Measurements from ENCODE around the gene SLC9B2. TPM values are rescaled to one million over a fixed set of nuclear protein-coding genes. Genes with fewer than 3 reads are reported as not detected.

Gene SLC9B2
- total RNA-seq, 4 donors from 2014 or later: 0.96 to 20.6 (median 7.1) TPM

DNA sequence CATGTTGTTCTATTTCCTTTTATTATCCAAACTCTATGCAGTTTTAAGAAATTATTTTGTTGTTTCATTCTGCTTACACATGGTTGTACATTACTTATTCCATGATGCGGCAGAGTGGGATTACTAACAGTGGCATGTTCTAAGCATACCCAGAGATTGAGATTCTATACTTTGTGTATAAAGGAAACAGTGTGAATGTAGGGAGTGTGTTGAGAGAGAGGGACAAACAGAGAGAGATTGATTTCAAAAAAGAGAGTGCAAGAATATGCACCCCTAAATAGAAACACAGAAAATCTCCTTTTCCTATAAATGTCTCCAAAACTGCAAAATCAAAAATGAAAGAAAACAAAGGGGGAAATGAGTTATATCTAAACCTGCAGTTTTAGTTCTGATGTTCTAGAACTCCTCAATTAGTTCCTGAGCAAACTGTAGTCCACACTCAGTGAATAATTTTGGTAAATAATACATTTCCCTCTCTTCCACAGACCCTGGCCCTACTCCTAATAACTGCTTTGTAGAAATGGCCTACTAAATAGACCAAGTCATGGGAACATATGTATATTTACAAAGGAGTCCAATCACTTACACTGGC lies 88.0 kb downstream of the SLC9B2 start:
- no peak overlapping the region for H3K4me3 ChIP-seq
- in situ Hi-C loops (cut with MboI; ENCODE audit: low pct_ligation_motif_present in 1 of 4, low pct_unique_long_range_greater_than_20kb in 1 of 4, low sequenced_read_pairs in 3 of 4): no loop called here
- no peaks in the 10 kb centered on the region for H3K36me3 ChIP-seq
- no peak for DNase-seq
- H3K4me1 ChIP-seq: no peaks in the 10 kb centered on the region
- no peak for TF ChIP-seq EP300 (IDR thresholded peaks at IDR 0.05; ENCODE audit: low read depth)
- TF ChIP-seq, protein P1, sequence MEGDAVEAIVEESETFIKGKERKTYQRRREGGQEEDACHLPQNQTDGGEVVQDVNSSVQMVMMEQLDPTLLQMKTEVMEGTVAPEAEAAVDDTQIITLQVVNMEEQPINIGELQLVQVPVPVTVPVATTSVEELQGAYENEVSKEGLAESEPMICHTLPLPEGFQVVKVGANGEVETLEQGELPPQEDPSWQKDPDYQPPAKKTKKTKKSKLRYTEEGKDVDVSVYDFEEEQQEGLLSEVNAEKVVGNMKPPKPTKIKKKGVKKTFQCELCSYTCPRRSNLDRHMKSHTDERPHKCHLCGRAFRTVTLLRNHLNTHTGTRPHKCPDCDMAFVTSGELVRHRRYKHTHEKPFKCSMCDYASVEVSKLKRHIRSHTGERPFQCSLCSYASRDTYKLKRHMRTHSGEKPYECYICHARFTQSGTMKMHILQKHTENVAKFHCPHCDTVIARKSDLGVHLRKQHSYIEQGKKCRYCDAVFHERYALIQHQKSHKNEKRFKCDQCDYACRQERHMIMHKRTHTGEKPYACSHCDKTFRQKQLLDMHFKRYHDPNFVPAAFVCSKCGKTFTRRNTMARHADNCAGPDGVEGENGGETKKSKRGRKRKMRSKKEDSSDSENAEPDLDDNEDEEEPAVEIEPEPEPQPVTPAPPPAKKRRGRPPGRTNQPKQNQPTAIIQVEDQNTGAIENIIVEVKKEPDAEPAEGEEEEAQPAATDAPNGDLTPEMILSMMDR (IDR thresholded peaks at IDR 0.05): no peak
- no peak for TF ChIP-seq POLR2A (IDR thresholded peaks at IDR 0.05)
- no peak for TF ChIP-seq POLR2AphosphoS5 (IDR thresholded peaks at IDR 0.05)
- H3K27me3 ChIP-seq: no peaks in the 10 kb centered on the region
- no peaks in the 10 kb centered on the region for H3K9me3 ChIP-seq
- H3K27ac ChIP-seq: no peak overlapping the region
- intact Hi-C loops (cut with DNase I; ENCODE audit: low total_unique reads): no loop called here
- WGBS, 2 donors (ENCODE audit: low coverage in 1 of 2): 91 to 100% methylated on average over 1 of the region's 1 CpG

DNA sequence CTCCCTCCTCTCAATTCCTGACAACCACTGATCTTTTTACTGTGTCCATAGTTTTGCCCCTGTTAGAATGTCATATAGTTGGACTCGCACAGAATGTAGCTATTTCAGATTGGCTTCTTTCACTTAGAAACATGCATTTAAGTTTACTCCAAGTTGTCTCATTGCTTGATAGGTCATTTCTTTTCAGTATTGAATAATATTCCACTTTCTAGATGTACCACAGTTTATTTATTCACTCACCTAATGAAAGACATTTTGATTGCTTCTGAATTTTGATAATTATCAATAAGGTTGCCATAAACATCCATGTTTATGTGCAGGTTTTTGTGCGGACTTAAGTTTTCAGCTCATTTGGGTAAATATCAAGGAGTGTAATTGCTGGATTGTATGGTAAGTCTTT lies 95.6 kb downstream of the SLC9B2 start:
- Histone ChIP-seq H3K27me3 (no peaks in the 10 kb centered on the region), H3K4me3 (no peak overlapping the region), H3K27ac (no peak overlapping the region), H3K36me3 (no peaks in the 10 kb centered on the region), H3K9me3 (no peaks in the 10 kb centered on the region), H3K4me1 (no peaks in the 10 kb centered on the region)
- in situ Hi-C loops (cut with MboI; ENCODE audit: low pct_ligation_motif_present in 1 of 4, low pct_unique_long_range_greater_than_20kb in 1 of 4, low sequenced_read_pairs in 3 of 4) (no loop called here), intact Hi-C loops (cut with DNase I; ENCODE audit: low total_unique reads) (no loop called here)
- 94 to 100% methylated on average over 1 to 2 of the region's 2 CpGs for WGBS, 2 donors (ENCODE audit: low coverage in 1 of 2)
- no peak for DNase-seq
- no peak for TF ChIP-seq POLR2A (IDR thresholded peaks at IDR 0.05)
- no peak for TF ChIP-seq POLR2AphosphoS5 (IDR thresholded peaks at IDR 0.05)
- no peak for TF ChIP-seq EP300 (IDR thresholded peaks at IDR 0.05; ENCODE audit: low read depth)
- TF ChIP-seq, protein P1 (IDR thresholded peaks at IDR 0.05): no peak

Other genes with a start within 250 kb of the SLC9B2 start
- gene UBE2D3, start 249.2 kb downstream of the SLC9B2 start, total RNA-seq: 100 to 1,000 TPM; 154 to 316 (median 267) TPM
- gene CISD2, start 207.8 kb downstream of the SLC9B2 start, total RNA-seq: 10 to 100 TPM in 2 of 4 donors, 1 to 10 TPM in 2; 1.2 to 13.9 (median 10.8) TPM
- gene SLC9B1, start 57.1 kb downstream of the SLC9B2 start, total RNA-seq: under 1 TPM in 2 of 4 donors, not detected in 2; 0.41 to 0.79 TPM
- gene BDH2, start 23.1 kb upstream of the SLC9B2 start, total RNA-seq: 10 to 100 TPM; 13.8 to 54.0 (median 31.9) TPM
- gene CENPE, start 121.6 kb upstream of the SLC9B2 start, total RNA-seq: 1 to 10 TPM in 3 of 4 donors, not detected in 1; 1.1 to 3.5 (median 2.8) TPM